ENCODE results near the gene ADCK1. TPM values are rescaled to one million over a fixed set of nuclear protein-coding genes. Genes with fewer than 3 reads are reported as not detected.

Gene ADCK1
- total and polyA plus RNA-seq, 9 of the 15 experiments (the other 6 are each of a cell fraction or from before 2014, with no cell fraction given): 2.8 to 8.9 (median 4.3) TPM

DNA sequence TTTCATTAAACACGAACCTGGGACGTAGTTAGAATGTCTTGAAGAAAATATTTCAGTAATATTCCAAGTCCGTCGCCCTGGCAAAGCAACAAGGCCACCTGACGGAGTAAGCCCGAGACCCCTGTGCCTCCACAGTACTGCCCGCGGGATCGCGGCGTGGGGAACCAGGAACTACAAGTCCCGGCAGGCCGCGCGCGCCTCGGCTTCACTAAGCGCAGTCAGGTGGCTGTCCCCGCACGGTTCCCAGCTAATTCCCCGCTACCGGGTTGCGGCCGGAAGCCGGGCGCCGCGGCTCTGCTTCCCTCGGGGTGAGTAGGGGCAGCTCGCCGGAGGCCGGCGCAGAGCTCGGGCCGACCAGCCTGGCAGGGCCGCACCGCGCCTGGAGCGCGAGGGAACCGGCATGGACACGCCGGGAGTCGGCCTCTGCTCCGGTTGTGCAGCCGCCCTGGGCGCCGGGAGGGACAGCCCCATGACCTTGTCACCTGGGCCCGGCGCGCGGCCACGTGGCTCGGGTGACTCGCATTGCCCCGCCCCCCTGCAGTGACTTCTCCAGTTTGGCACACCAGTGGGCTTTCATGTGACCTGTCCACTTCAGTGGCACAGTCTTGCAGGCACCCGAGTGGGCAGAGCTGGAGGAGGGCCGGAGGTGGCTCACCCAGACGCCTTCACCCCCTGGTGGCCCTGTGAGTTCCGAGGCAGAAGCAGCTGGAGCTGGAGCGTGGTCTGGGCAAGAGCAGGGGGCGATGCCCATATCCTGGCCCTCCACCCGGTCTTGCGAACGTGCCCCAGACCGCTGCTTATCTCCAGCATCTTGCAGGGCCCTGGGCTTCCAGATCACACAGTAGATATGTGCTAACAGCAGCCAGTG is at the start of gene ADCK1 (continued):
- TF ChIP-seq ZFP30 (CRISPR knock-in tag; IDR thresholded peaks at IDR 0.05; ENCODE audit: borderline replicate concordance) (no peak), TEAD2 (tag; IDR thresholded peaks at IDR 0.05) (no peak), RHOXF2B (CRISPR knock-in tag; conservative IDR thresholded peaks at IDR 0.05) (no peak), POLR2B (IDR thresholded peaks at IDR 0.05; ENCODE audit: low read depth, partially characterized antibody) (peak; percentile 59), RFX7 (CRISPR knock-in tag; IDR thresholded peaks at IDR 0.05) (no peak), ZNF197 (CRISPR knock-in tag; IDR thresholded peaks at IDR 0.05; ENCODE audit: low read depth) (no peak), GATAD2A (IDR thresholded peaks at IDR 0.05) (0 out of 2 replicates have a peak, but pooled peaks have one; percentile 15), ASH1L (IDR thresholded peaks at IDR 0.05; ENCODE audit: borderline replicate concordance, low read depth, partially characterized antibody) (no peak), TBP (optimal IDR thresholded peaks at IDR 0.05; ENCODE audit: low read depth, low read length) (peak; percentile 47), SIRT6 (IDR thresholded peaks at IDR 0.05; ENCODE audit: low read depth, low read length) (no peak), NR2C2 (CRISPR knock-in tag; IDR thresholded peaks at IDR 0.05) (peak; percentile 83), NR2C2 (tag; IDR thresholded peaks at IDR 0.05) (peak; percentile 97), ILF3 (IDR thresholded peaks at IDR 0.05; ENCODE audit: borderline replicate concordance) (no peak), ZNF79 (CRISPR knock-in tag; IDR thresholded peaks at IDR 0.05; ENCODE audit: low read depth) (no peak), ZBTB1 (CRISPR knock-in tag; IDR thresholded peaks at IDR 0.05; ENCODE audit: borderline replicate concordance, low read depth) (peak; percentile 85), SMARCE1 (IDR thresholded peaks at IDR 0.05) (peak; percentile 30; the same call in 1 of the 2 replicates), ATF7 (IDR thresholded peaks at IDR 0.05) (peak; percentile 79), MYBL2 (IDR thresholded peaks at IDR 0.05; ENCODE audit: low read depth) (no peak), MYBL2 (CRISPR knock-in tag; IDR thresholded peaks at IDR 0.05; ENCODE audit: borderline replicate concordance) (no peak)
- TF ChIP-seq, protein P1, sequence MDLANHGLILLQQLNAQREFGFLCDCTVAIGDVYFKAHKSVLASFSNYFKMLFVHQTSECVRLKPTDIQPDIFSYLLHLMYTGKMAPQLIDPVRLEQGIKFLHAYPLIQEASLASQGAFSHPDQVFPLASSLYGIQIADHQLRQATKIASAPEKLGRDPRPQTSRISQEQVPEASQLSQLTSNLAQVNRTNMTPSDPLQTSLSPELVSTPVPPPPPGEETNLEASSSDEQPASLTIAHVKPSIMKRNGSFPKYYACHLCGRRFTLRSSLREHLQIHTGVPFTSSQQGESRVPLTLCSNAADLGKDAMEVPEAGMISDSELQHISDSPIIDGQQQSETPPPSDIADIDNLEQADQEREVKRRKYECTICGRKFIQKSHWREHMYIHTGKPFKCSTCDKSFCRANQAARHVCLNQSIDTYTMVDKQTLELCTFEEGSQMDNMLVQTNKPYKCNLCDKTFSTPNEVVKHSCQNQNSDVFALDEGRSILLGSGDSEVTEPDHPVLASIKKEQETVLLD (IDR thresholded peaks at IDR 0.05): no peak
- TF ChIP-seq, protein P2, sequence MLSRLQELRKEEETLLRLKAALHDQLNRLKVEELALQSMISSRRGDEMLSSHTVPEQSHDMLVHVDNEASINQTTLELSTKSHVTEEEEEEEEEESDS (CRISPR knock-in tag; IDR thresholded peaks at IDR 0.05): no peak
- TF ChIP-seq, protein P3, sequence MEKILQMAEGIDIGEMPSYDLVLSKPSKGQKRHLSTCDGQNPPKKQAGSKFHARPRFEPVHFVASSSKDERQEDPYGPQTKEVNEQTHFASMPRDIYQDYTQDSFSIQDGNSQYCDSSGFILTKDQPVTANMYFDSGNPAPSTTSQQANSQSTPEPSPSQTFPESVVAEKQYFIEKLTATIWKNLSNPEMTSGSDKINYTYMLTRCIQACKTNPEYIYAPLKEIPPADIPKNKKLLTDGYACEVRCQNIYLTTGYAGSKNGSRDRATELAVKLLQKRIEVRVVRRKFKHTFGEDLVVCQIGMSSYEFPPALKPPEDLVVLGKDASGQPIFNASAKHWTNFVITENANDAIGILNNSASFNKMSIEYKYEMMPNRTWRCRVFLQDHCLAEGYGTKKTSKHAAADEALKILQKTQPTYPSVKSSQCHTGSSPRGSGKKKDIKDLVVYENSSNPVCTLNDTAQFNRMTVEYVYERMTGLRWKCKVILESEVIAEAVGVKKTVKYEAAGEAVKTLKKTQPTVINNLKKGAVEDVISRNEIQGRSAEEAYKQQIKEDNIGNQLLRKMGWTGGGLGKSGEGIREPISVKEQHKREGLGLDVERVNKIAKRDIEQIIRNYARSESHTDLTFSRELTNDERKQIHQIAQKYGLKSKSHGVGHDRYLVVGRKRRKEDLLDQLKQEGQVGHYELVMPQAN (IDR thresholded peaks at IDR 0.05; ENCODE audit: borderline replicate concordance): peak; percentile 86
- TF ChIP-seq, protein P4, sequence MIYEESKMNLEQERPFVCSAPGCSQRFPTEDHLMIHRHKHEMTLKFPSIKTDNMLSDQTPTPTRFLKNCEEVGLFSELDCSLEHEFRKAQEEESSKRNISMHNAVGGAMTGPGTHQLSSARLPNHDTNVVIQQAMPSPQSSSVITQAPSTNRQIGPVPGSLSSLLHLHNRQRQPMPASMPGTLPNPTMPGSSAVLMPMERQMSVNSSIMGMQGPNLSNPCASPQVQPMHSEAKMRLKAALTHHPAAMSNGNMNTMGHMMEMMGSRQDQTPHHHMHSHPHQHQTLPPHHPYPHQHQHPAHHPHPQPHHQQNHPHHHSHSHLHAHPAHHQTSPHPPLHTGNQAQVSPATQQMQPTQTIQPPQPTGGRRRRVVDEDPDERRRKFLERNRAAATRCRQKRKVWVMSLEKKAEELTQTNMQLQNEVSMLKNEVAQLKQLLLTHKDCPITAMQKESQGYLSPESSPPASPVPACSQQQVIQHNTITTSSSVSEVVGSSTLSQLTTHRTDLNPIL (CRISPR knock-in tag; IDR thresholded peaks at IDR 0.05): no peak
- TF ChIP-seq, protein P5, sequence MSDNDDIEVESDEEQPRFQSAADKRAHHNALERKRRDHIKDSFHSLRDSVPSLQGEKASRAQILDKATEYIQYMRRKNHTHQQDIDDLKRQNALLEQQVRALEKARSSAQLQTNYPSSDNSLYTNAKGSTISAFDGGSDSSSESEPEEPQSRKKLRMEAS (CRISPR knock-in tag; IDR thresholded peaks at IDR 0.05): peak; percentile 98

Measured in K562 (cell line).